Hepatic stellate cell (primary cell): ENCODE data around the gene LDB3.
A peak's percentile ranks its signal among the peaks of the same experiment; 100 is the strongest.
"Not testable (repeated sequence)": the region's sequence is repeated elsewhere in the genome, so short reads cannot be mapped to it uniquely, and the experiment has no call there.

ENCODE experiments used
- DNase-seq: peaks from one replicate; pipeline ENCODE4 v3.0.0; 2011; ENCODE audit warnings: low spot score

LDB3 gene

GRCh38 chr10:86668297-86669165 is at the start of gene LDB3:
LDB3 (plus strand) TSS chr10:86668511; CDS start chr10:86668692, 181 bp downstream.
- DNase-seq: peak; percentile 75

- DNase-seq: no peak
Measured at GRCh38 chr10:86628311-86628710, 40.0 kb upstream of the LDB3 start.

DNA sequence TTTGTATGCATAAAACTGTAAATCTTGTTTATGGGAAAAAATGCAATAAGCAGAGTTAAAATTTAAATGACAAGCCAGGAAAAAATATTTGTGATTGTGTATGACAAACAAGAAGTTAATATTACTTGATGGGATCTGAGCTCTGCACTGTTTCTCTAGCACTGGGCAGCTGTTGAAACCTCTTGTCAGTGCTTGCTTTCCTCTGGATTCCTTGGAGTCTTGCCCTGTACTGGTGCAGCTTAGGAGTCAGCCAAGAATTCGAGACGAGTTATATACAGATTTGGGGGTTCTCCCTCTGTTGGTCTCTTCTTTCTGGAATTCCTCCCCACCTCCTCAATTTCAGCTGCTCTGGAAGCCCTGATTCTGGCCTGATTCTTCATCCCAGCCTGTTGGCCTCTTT is 38.2 kb upstream of the LDB3 start:
- no peak for DNase-seq

DNA sequence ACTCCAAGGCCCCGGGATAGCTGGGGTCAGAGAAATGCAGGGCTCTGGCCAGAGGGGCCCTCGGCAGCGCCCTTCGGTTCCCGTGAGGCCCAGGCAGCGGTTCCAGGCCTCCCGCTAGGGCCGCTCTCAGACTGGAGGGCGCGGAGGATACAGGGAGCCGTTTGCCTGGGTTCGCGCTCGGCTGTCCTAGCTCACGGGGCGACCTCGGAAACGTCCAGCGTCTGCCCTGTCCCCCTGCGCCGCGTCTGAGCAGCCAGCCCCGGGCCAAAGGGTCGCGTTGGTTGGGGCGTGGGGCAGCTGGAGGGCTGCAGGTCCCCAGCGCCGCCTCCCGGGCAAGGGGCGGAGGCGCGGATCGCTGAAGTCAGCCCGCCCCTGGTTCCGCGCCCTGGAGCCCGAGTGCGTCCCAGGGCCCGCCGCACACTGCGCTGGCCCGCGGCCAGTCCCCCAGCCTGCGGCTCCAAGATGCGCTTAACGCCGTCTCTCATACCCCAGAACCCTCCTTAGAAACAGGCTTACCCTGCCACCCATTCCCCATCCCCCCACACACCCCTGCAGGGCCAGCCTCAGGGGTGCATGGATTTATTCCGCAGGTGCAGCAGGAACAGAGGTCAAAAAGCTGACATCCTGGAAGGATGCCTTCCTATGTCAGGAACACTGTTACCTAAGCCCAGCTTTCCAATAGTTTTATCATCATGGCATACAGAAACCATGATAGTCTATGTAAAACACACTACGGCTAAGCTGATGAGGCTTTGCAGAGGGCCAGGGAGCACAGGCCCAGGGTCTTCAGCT is 36.1 kb upstream of the LDB3 start:
- DNase-seq: no peak

DNA sequence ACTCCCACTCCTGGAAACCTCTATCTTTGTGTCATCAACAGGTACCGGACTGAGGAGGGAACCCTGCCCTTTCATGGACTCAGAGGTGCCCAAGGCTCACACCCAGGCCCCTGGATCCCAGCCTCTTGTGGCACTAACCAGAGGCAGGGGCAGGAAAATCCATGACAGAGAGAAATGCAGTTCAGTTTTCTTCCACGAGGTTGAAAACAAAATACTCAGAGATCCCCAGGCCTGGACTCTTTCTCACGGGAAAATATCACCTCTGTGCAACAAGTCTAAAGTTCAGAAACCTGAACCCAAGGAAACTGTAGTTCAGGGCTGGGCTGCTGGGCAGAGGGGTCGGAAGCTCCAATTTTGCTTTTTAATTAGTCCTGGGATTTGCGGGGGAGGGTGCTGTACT is 35.4 kb upstream of the LDB3 start:
- no peak for DNase-seq

DNA sequence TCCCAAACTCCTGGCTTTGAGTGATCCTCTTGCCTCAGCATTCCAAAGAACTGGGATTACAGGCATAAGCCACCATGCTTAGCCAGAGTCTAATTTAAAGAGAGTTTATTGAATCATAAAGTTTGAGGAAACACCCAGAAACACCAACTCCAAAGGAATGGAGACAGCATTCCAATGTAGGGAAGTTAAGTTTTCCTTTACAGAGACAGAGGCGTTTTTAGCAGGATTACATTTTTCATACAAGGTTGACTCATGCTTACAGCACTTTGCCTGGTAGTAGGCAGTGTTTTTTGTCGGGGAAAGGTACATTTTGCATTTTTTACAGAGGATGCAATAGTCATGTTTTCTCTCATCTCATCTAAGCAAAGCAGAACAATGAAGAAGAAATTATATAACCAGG is 32.9 kb upstream of the LDB3 start:
- peak; percentile 86 for DNase-seq

GRCh38 chr10:86636311-86636710 is 32.0 kb upstream of the LDB3 start:
- DNase-seq: no peak

- no peak for DNase-seq
Measured at GRCh38 chr10:86642021-86642420, 26.3 kb upstream of the LDB3 start.

DNA sequence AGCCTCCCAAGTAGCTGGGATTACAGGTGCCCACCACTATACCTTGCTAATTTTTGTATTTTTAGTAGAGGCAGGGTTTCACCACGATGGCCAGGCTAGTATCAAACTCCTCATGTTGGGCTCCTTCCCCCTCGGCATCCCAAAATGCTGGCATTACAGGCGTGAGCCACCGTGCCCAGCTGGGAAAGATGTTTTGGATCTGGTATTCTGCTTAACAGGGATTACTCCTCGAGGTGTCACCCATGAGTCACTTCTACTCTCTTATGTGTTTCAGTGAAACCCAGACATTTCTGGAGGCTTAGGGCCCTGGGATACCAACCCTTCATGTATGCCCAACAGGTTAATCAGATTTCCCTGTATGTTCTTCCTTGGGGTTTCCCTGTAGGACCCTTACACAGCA is 25.8 kb upstream of the LDB3 start:
- peak; percentile 72 for DNase-seq

GRCh38 chr10:86644152-86644793 is 24.0 kb upstream of the LDB3 start:
- DNase-seq: no peak

- no peak for DNase-seq
Measured at GRCh38 chr10:86644794-86645445, 23.4 kb upstream of the LDB3 start.

GRCh38 chr10:86645621-86646165 is 22.6 kb upstream of the LDB3 start:
- not testable (repeated sequence) for DNase-seq

- DNase-seq: no peak
Measured at GRCh38 chr10:86646532-86646931, 21.8 kb upstream of the LDB3 start.

DNA sequence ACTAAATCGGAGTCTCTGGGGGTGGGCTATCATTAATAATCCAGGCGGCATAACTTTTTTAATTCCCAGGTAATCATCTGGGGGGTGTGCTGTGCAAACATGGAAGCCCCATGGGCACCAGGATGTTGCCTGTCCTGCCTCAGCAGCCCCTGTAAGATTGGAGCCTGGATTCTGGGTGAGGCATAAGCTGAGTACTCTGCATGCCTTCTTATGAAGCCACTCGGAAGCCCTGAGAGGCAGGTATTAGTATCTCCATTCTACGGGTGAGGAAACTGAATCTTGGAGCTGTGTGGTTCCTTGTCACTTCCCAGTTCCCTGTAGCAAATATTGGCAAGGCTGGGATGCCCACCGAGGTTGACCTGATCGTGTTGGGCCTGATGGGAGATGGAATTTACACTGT is 21.4 kb upstream of the LDB3 start:
- no peak for DNase-seq

- DNase-seq: no peak
Measured at GRCh38 chr10:86647773-86648703, 20.3 kb upstream of the LDB3 start.

DNA sequence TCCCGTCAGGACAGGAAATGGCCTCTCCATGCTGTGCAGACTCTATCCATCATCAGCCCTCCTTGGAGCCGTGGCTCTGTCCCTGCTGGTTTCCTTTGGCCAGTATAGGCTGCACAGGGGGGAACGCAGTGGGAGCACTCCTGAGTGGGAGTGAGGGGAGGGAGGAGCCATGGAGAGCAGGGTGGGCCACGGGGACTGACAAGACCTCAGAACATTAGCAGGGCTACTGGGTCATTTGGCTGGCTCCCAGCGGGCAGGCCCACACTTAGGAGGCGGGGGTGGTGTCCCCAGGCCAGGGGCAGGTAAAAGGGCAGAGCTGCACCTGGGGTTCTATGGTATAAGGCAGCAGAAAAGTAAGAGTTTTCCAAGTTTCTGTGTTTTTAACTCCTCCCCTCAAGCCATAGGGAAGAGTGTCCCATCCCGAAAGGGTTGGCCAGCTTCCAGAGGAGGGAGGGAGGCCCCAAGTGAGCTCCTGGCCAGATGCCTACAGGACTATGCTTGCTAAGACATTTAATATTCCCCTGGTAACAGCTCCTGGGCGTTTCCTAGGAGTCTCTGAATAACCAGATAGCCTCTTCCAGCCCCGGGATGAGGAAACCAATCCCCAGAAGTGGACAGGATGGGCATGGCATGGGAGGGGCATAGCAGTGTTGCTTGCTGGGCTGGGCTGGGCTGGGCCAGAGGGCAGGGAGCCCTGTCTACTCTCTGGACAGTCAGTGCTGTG is 19.4 kb upstream of the LDB3 start:
- DNase-seq: peak; percentile 93

DNA sequence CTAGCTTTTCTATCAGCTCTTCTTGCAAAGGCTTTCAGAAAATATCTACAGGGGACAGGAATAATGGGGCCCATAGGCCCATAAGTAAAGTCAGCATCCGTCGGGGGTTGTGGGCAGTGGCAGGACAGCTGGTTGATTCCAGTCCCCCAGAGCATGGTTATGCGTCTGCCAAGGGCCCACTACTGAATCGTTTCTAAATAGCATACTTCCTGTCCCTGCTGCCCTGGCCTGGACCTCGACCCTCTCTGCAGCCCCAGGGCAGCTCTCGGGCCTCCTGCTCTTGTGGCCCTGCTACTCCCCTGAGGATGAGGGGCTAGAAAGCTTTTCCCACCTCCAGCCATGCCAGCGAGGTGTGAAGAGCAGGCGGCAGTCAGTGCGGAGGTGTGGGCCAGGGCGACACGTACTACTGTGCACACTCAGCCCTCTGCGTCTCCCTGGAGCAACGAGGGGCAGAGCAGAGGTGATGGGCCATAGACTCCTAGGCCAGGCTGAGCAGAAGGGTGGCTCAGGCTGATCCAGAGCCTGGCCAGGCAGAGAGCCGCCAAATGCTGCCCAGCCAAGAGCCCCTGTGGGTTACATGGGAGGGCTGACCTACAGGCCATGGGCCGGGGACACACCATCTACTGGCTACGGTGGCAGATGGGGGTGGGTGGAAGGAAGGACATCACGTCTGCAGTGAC is 18.7 kb upstream of the LDB3 start:
- no peak for DNase-seq

- no peak for DNase-seq
Measured at GRCh38 chr10:86650151-86650550, 18.2 kb upstream of the LDB3 start.

GRCh38 chr10:86651021-86651471 is 17.3 kb upstream of the LDB3 start:
- no peak for DNase-seq
